HG03064 (cell line): ENCODE measurements around the gene GRIA3.

Experiments
- ATAC-seq: cut with Tn5 transposase; IDR thresholded peaks from one replicate; pipeline ENCODE4 v1.9.1; 2021; ENCODE audit warnings: low read depth; ENCODE audit not compliant: unreplicated experiment

Gene GRIA3

GRCh38 chrX:123190096-123190495 is 6.0 kb downstream of the GRIA3 start:
- ATAC-seq = no peak

GRCh38 chrX:123193101-123193500 is 9.0 kb downstream of the GRIA3 start:
- ATAC-seq = no peak

GRCh38 chrX:123199338-123199737 is 15.3 kb downstream of the GRIA3 start:
- ATAC-seq = no peak

- no peak for ATAC-seq
Measured at GRCh38 chrX:123201720-123202119, 17.6 kb downstream of the GRIA3 start.

GRCh38 chrX:123202523-123202922 is 18.4 kb downstream of the GRIA3 start:
- no peak for ATAC-seq

GRCh38 chrX:123203772-123204171 is 19.7 kb downstream of the GRIA3 start:
- no peak for ATAC-seq

- no peak for ATAC-seq
Measured at GRCh38 chrX:123206176-123206575, 22.1 kb downstream of the GRIA3 start.

GRCh38 chrX:123210252-123210651 is 26.2 kb downstream of the GRIA3 start:
- no peak for ATAC-seq

GRCh38 chrX:123215397-123216089 is 31.5 kb downstream of the GRIA3 start:
- no peak for ATAC-seq

- no peak for ATAC-seq
Measured at GRCh38 chrX:123217077-123217476, 33.0 kb downstream of the GRIA3 start.

- ATAC-seq = no peak
Measured at GRCh38 chrX:123217728-123218127, 33.6 kb downstream of the GRIA3 start.

GRCh38 chrX:123219916-123220315 is 35.8 kb downstream of the GRIA3 start:
- ATAC-seq = no peak

GRCh38 chrX:123222920-123223319 is 38.8 kb downstream of the GRIA3 start:
- ATAC-seq = no peak

GRCh38 chrX:123223409-123223808 is 39.3 kb downstream of the GRIA3 start:
- no peak for ATAC-seq

GRCh38 chrX:123223859-123224258 is 39.8 kb downstream of the GRIA3 start:
- no peak for ATAC-seq

- no peak for ATAC-seq
Measured at GRCh38 chrX:123230798-123231197, 46.7 kb downstream of the GRIA3 start.

- no peak for ATAC-seq
Measured at GRCh38 chrX:123236859-123237258, 52.8 kb downstream of the GRIA3 start.

- ATAC-seq = no peak
Measured at GRCh38 chrX:123237271-123237670, 53.2 kb downstream of the GRIA3 start.

GRCh38 chrX:123254457-123254856 is 70.4 kb downstream of the GRIA3 start:
- no peak for ATAC-seq

GRCh38 chrX:123256378-123256777 is 72.3 kb downstream of the GRIA3 start:
- ATAC-seq = no peak

- no peak for ATAC-seq
Measured at GRCh38 chrX:123260920-123261418, 76.9 kb downstream of the GRIA3 start.

- ATAC-seq = no peak
Measured at GRCh38 chrX:123263270-123263669, 79.2 kb downstream of the GRIA3 start.

GRCh38 chrX:123263747-123264146 is 79.7 kb downstream of the GRIA3 start:
- no peak for ATAC-seq
